HTR-8/SVneo (cell line): ENCODE results near the gene ZNF747.
"Not testable (repeated sequence)": the region's sequence is repeated elsewhere in the genome, so short reads cannot be mapped to it uniquely, and the experiment has no call there.

Experiments used
- DNase-seq: peaks from one replicate; pipeline ENCODE4 v3.0.0; 2011; ENCODE audit warnings: low spot score, mixed read lengths; ENCODE audit not compliant: insufficient read length
- FAIRE-seq: peaks from 2 replicates; lab custom pipeline; 2011; peaks lifted over from hg19 to GRCh38; lab: Jason Lieb, UNC

Gene ZNF747

DNA sequence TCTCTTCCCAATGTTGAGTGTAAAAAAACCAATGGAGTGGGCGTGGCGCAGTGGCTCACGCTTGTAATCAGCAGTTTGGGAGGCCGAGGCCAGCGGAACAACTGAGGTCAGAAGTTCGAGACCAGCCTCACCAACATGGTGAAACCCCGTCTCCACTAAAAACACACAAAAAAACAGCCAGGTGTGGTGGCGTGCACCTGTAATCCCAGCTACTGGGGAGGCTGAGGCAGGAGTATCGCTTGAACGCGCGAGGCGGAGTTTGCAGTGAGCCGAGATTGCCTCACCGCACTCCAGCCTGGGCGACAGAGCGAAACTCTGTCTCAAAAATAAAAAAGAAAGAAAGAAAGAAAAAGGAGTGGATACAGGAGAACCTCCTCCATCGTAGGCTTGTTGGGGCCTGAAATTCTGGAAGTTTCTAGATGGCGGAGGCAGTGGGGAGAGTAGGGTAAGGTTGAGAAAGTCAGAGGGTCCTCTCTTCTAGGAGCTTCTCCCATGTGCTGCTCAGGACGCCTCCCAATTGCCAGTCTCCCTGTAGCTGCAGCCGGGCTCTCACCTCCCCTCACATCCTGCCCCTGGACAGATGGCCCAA is 24.2 kb upstream of the ZNF747 start:
- FAIRE-seq (no peak), DNase-seq (no peak)

GRCh38 chr16:30557957-30558788 is 23.5 kb upstream of the ZNF747 start, which contains the start of gene ZNF764:
Gene ZNF764, minus strand, starts transcription at chr16:30558374. Its CDS starts 192 bp downstream, at chr16:30558182.
- DNase-seq (peak; percentile 98), FAIRE-seq (peak; percentile 13)

DNA sequence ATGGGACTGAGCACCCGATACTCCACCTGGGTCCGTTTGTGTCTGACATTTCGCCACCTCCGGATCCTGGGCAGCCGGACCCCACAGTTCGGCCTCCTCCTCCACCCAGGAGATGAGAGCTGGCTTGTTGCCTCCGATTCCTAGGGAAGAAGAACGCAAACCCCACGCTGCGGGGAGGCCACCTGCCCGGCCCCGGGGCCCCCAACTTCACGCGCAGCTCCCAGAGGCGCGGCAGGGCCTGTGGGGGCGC is 23.0 kb upstream of the ZNF747 start:
- no peak for FAIRE-seq
- DNase-seq, result no peak

DNA sequence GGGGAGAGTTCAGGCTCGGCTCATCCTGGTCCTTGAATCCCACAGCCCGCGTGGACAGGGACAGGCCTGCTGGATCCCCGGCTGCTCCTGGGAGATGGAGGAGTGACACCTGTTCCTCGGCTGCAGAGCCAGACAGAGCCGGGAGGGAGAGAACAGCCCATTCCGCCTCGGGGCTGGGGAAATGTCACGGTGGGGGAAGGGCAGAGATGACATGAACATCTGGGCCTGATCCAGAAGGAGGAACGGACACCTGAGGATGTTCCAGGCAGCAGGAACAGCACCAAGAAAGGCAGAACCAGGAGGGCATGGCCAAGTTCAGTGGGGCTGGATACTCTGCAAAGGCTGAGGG is 21.4 kb upstream of the ZNF747 start:
- no peak for DNase-seq
- FAIRE-seq, result no peak

DNA sequence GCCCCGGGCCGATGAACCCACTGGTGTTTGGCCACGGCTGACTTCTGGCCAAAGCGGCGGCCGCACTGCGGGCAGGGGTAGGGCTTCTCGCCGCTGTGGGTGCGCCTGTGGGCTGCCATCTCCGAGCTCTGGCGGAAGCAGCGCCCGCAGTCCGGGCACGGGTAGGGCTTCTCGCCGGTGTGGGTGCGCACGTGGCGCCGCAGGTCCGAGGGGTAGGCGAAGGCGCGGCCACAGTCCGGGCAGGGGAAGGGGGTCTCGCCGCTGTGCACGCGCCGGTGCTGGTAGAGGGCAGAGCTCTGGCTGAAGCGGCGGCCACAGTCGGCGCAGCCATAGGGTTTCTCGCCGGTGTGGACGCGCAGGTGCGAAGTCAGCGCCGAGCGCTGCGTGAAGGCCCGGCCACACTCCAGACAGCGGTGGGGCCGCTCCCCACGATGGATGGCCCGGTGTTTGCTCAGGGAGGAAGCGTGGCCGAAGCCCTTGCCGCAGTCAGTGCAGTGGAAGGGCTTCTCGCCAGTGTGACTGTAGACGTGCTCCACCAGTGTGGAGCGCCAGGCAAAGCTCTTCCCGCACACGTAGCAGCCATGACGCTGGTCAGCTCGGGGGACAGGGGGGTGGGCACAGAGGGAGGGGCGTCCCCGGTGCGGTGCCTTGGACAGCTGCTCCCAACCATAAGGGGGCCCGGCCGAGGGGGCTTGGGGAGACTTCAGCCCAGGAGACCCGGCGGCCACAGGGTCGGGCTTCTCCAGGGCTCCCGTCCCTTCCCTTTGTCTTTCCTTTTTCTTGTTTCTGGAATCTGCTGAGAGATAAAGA is 20.9 kb upstream of the ZNF747 start:
- DNase-seq (no peak), FAIRE-seq (no peak)

GRCh38 chr16:30554557-30555314 is 20.1 kb upstream of the ZNF747 start:
- DNase-seq (no peak), FAIRE-seq (no peak)

DNA sequence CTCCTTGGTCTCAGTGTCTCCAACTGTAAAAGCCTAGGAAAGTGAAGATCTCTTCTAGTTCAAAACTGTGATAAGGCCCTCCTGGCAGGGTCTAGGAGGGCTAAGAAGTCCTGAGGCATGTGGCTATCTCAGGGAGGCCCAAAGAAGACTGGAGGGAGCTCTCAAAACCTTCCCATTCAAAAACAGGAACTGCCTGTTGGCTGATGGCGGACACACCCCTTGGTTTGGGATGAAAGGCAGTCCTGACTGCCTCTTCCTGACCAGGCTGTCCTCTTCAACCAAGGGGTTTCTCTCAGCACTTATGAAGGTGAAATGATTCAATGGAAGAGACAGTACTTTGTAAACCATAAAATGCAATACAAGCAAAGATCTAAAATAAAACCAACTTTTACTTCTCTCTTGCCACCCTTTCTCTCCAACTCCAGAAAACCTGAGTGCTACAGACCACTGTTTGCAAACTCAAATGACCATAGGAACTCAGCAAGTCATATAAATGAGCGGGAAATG is 18.8 kb upstream of the ZNF747 start:
- no peak for FAIRE-seq
- no peak for DNase-seq

GRCh38 chr16:30552956-30553355 is 18.3 kb upstream of the ZNF747 start:
- DNase-seq, result no peak
- no peak for FAIRE-seq

DNA sequence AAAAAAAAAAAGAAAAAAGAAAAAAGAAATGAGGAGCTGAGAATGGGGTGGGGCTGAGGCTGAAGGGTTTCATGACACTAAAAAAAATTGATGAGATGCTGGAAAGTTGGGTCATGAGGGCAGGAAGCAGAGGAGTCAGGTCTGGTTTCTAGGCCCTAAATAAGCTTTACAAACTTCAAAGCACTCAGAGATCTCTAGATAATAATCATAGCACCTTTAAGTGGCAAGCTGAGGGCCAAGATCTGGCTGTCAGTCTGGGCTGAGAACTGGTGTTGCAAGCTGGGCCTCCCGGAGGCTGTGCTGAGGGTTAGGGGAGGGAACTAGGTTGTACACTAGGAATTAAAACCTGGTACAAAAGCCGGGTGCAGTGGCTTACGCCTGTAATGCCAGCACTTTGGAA is 17.1 kb upstream of the ZNF747 start:
- DNase-seq (no peak), FAIRE-seq (no peak)

DNA sequence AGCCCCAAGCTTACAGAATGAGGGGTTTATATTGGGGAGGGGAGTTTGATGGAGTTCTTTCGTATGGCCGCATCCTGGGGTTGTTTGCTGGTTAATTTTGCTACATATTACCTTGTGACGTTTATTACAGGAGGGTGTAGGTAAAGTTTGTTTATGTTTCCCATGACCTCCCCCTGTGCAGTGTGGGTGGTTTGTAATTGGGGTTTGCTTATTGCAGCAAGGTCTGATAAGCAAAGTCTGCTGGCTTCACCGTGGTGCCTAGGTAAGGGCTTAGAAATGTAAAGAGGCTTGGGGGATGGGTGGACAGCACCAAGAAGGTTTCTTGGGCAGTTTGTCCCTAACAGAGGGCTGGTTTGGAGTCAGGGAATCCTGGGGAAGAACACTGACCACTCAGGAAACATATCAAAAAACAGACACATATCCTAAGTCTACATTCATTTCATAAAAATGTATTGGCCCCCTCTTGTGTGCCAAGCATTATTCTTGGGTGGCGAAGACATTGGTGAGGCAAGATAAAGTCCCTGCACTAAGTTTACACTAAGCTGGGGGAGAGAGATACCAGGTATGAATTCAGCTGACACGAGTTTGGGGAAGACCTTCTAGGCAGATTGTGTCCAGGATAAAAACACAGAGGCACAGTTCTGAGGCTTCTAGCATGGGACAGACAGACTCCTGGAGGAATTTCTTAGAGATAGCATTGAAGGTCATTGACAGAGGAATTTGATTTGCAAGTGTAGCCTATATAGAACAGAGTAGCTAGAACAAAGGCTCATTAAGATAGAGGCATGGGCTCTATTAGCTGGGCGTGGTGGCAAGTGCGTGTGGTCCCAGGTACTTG is 14.0 kb upstream of the ZNF747 start:
- FAIRE-seq (no peak), DNase-seq (no peak)

DNA sequence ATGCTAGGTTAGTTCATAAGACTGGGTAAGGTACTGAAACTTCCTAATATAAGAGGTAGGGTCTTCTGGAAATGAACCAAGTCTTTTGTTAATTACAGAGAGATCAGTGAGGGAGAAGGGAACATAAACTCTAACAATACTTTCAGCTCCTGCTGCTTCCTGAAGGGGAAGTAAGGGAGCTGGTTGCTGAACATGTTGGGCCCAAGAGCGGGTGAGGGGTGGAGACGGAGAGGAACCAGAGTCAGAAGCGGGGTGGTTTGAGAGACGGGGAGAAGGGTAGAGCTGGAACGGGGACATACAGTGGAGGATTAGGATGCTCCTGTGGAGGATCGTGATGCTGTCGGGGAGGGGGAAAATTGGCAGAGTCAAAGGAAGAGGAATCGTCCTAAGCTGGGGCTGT is 11.5 kb upstream of the ZNF747 start:
- DNase-seq (no peak), FAIRE-seq (no peak)

DNA sequence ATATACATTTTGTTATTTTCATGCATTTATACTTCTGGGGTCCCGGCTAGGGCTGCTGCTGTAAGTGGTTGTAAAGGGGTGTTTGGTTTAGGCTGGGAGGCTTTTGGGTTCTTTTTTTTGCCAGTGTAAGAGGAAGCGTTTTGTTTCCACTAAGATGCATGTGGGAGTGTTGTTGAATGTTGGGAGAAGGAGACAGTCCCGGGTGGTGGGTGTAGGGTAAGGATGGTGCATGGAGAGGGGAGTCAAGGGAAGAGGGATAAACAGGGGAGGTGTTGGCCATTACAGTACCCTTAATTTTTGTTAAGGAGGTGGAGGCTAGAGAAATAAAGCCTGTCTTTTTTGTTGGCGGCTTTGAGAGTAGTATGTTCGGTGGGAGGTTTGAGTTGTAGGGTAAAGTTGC is 8.4 kb upstream of the ZNF747 start:
- no peak for FAIRE-seq
- DNase-seq, result no peak

- no peak for FAIRE-seq
- DNase-seq, result no peak
Measured at GRCh38 chr16:30541502-30542329, 7.1 kb upstream of the ZNF747 start.

GRCh38 chr16:30540916-30541464 is 6.3 kb upstream of the ZNF747 start:
- not testable (repeated sequence) for FAIRE-seq, DNase-seq

GRCh38 chr16:30539986-30540526 is 5.4 kb upstream of the ZNF747 start:
- FAIRE-seq, DNase-seq: not testable (repeated sequence)

GRCh38 chr16:30539000-30539964 is 4.6 kb upstream of the ZNF747 start:
- FAIRE-seq (no peak), DNase-seq (no peak)
